Stimulated activated naive CD8-positive, alpha-beta T cell treated with anti-CD3 and anti-CD28 coated beads, Interleukin-15, Interleukin-2, amounts not matched to agents 100 U/mL and 50 U/mL, for 24 hours (primary cell): ENCODE data around the gene USP12.

Experiments used
- ATAC-seq: fragments of 150-1000 bp; cut with Tn5 transposase; one replicate; pipeline ENCODE4 v1.10.0; 2021
- DNase-seq: peaks from one replicate; pipeline ENCODE4 v3.0.0; 2021

Gene USP12

GRCh38 chr13:27183561-27184147, 12.0 kb upstream of the USP12 start:
- no peak for ATAC-seq
- no peak for DNase-seq

- ATAC-seq (no peak), DNase-seq (no peak)
These were observed 11.4 kb upstream of the USP12 start for GRCh38 chr13:27182844-27183497.

GRCh38 chr13:27182054-27182453, 10.4 kb upstream of the USP12 start:
- no peak for DNase-seq
- no peak for ATAC-seq

DNA sequence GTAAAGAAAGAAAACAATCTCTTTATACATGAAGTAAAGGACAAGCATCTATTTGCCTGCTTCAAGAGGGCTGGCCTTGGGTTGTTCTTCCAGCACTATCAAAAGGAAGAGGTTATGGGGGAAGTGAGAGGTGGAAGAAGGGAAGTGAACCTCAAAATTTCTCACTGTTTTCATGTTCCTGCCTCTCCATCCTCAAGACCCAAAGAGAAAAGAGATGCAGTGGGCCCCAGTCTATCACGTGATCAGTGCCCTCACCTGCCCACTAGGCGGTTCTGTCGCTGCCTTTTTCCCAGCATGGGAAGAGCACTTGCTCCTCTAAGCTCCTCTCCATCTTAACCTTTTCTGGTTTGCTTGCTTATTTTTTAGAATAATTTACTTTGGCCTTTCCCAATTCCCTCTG, 6.2 kb upstream of the USP12 start:
- ATAC-seq, result no peak
- DNase-seq, result no peak

DNA sequence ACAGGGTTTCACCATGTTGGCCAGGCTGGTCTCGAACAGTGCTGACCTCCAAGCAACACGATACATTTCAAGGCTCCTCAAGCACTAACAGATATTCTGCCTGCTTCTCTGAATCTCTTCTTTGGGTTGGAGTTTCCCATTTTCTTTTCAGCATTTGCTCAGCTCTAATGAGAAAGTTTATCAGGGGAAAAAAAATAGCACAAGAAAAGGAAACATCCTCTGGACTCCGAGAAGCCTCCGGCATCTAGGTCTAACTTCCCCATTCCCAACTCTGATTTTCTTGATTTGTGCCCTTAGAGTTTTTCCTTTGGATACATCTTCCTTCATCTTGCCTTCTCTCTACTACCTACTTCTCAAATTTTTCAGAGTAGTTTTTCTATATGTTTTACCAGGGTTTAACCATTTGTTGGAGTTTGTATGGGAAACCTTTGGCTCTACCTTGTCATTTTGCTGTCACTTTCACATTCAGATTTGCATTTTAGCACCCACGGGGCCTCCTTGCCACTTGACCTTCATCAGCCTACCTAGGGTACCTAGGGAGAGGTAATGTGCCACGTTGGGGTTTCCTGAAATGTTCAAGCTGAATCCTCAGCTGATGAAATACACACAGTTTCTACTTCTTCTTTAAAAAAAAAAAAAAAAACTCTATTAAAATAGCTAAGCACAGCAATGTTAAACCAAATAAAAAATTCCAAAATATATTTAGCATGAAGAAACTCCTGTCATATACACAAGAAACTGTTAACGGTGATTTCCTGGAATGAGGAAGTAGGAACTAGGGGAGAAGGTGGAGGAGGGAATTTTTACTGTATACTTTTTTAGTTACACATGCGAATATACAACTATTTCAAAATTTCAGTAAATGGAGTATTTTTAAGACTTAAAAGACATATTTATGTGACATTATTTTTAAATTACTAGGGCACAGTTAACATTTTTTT, 5.1 kb upstream of the USP12 start:
- no peak for DNase-seq

DNA sequence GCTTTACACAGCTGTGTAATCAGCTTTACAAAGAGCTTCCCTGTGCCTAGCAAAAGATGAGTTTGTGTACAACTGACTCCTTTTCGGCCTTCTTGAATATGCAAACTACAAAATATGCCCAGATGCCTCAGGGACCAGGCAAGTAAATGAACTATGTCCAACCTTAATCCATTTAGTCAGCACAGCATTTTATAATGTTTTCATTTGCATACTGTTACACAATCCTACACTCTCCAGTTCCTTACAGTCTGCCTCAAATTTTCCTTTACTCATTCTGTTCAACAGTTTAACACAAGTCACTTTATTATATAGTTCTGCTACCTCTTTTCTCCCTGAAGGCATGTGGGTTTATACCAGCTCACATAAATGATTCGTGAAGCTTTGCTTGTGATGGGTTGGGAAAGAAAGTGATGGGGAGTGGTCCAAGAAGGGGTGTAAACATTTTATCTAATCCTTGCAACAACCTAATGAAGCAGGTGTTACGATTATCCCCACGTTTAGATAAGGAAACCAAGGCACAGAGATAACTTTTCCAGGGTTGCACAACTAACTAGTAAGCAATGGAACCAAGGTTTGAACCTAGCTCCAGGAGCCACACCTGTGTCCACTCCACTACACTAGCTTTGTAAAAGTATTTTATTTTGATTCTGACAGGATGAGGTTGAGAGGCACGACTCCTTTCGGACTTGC, 3.3 kb upstream of the USP12 start:
- ATAC-seq, result no peak
- no peak for DNase-seq

More for the DNA sequence above, 5.1 kb upstream of the USP12 start:
- ATAC-seq, result no peak

DNA sequence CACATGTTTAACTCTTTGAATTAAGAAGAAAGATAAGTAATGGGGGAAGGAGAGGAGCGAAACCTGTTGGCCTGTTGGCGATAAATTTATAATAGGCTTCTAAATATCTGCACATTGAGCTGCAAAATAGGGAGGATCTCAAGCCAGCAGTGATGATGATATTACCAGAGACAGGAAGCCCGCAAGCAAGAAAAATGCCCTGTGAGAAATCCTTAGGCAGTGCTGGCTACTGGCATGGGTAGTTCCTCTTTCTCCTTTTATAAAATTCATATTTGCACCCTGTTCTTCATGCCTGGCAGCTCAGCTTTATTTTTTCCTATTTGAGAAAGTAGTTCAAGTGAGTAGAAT, 858 bp upstream of the USP12 start:
- ATAC-seq (no peak), DNase-seq (no peak)

GRCh38 chr13:27171827-27172494, 350 bp upstream of the USP12 start:
- ATAC-seq (peak; percentile 87), DNase-seq (peak; percentile 90)

GRCh38 chr13:27170516-27171243, 931 bp downstream of the USP12 start:
- ATAC-seq (peak; percentile 8), DNase-seq (peak; percentile 58)

DNA sequence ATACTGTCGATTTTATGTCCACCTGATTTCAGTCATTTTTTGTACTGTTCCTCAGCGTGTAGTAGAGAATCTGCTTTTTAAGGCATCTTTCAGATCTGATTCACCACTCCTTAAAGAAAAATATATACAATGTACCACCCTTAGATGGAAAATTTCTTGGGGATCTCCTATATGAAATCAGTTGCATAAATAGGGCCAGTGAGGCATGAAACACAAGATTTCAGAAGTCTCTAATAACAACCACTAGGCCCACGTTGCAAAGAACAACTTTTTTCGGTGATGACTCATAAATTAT, 1.4 kb downstream of the USP12 start:
- ATAC-seq, result peak; percentile 28

GRCh38 chr13:27168906-27169657, 2.5 kb downstream of the USP12 start:
- DNase-seq, result no peak
- no peak for ATAC-seq

More for the DNA sequence above, 1.4 kb downstream of the USP12 start:
- DNase-seq, result no peak

GRCh38 chr13:27168086-27168485, 3.5 kb downstream of the USP12 start:
- no peak for DNase-seq
- ATAC-seq, result no peak

GRCh38 chr13:27166313-27166712, 5.3 kb downstream of the USP12 start:
- DNase-seq (no peak), ATAC-seq (no peak)

DNA sequence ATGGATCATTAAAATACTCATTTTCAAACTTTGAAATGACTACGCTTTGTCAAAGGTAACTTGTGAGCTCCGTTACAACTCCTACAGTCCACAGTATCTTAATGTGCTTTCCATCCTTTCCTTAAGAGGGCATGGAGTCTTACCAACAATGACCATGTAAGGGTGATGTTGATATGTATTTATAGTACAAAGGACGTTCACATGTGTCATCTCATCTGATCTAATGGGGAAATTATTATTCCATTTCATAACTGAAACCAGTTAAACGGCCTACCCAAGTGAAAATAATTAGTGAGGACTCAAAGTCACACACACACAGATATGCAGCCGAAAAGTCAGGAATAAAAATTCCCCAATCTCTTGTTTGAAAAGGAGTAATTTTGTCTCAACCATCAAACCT, 9.6 kb downstream of the USP12 start:
- ATAC-seq (no peak), DNase-seq (no peak)

GRCh38 chr13:27161423-27161822, 10.2 kb downstream of the USP12 start:
- ATAC-seq, result no peak
- no peak for DNase-seq

DNA sequence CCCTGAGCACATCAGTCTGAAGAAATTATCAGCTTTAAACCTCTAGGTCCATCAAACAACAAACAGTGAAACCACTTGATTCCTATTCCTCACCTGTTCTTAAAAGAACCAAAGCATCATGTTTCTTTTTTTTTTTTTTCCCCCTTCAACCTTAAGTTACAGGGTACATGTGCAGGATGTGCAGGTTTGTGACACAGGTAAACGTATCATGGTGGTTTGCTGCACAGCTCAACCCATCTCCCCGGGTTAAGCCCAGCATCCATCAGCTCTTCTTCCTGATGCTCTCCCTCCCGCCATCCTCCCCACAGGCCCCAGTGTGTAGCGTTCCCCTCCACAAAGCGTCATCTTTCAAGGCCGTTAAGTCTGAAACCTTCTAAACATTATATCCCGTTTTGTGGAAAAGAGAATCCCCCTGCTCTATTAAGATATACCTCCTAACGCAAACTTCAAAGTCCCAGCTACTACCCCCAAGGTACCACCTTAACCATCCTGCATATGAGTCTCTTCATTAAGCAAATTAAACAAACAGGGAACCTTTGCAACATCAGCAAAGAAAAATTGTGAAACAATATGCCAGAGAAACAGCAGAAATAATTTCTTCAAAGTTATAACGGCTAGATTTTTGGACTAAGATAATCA, 10.8 kb downstream of the USP12 start:
- ATAC-seq (no peak), DNase-seq (no peak)

- DNase-seq, result no peak
- ATAC-seq, result no peak
These were observed 11.6 kb downstream of the USP12 start for GRCh38 chr13:27159806-27160563.

DNA sequence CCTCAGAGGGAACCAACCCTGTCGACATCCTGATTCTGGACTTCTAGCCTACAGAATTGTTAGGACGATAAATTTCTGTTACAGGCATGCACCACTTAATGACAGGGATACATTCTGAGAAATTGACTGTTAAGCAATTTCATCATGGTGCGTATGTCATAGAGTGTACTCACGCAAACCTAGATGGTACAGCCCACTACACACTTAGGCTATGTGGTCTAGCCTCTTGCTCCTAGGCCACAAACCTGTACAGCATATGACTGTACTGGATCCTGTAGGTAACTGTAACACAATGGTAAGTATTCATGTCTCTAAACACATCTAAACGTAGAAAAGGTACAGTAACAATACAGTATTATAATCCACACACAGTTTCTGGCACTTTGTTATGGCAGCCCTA, 13.3 kb downstream of the USP12 start:
- ATAC-seq (no peak), DNase-seq (no peak)

- DNase-seq, result no peak
- ATAC-seq, result peak; percentile 60
These were observed 19.6 kb downstream of the USP12 start for GRCh38 chr13:27151798-27152599.
